D721Med (cell line): ENCODE measurements around the gene CMTM7.

Experiments
- DNase-seq: peaks from one replicate; pipeline ENCODE4 v3.0.0; 2011; ENCODE audit warnings: low spot score; ENCODE audit not compliant: insufficient read length
- FAIRE-seq: peaks from 2 replicates; lab custom pipeline; 2011; peaks lifted over from hg19 to GRCh38; lab: Jason Lieb, UNC
- CTCF ChIP-seq: IDR thresholded peaks from 2 replicates; pipeline ENCODE4 v1.5.1; 2012; ENCODE audit warnings: mild to moderate bottlenecking, control low read depth; ENCODE audit not compliant: insufficient read depth; ENCODE audit errors: missing control alignments

CMTM7 gene

GRCh38 chr3:32480604-32481003 is 89.0 kb downstream of the CMTM7 start:
- no peak for DNase-seq
- no peak for TF ChIP-seq CTCF
- FAIRE-seq: no peak

- no peak for DNase-seq
- no peak for TF ChIP-seq CTCF
- FAIRE-seq: peak; percentile 35
Measured at GRCh38 chr3:32481791-32482631, 90.4 kb downstream of the CMTM7 start.

GRCh38 chr3:32482693-32483092 is 91.0 kb downstream of the CMTM7 start:
- FAIRE-seq: no peak
- no peak for TF ChIP-seq CTCF
- DNase-seq: no peak

- FAIRE-seq (no peak), DNase-seq (no peak)
- TF ChIP-seq CTCF: no peak
Measured at GRCh38 chr3:32483772-32484171, 92.1 kb downstream of the CMTM7 start.

GRCh38 chr3:32484436-32484835 is 92.8 kb downstream of the CMTM7 start:
- no peak for TF ChIP-seq CTCF
- no peak for FAIRE-seq
- no peak for DNase-seq

GRCh38 chr3:32487781-32488473 is 96.3 kb downstream of the CMTM7 start:
- no peak for TF ChIP-seq CTCF
- FAIRE-seq: no peak

More at GRCh38 chr3:32487781-32488473, 96.3 kb downstream of the CMTM7 start:
- DNase-seq: no peak
